DND-41 (cell line): ENCODE results near the gene NUCB2.

Source experiments
- ATAC-seq: fragments of 200-7000 bp; cut with Tn5 transposase; 3 replicates; pipeline ENCODE4 v1.9.1; 2021; ENCODE audit warnings: low read depth; ENCODE audit not compliant: insufficient read depth
- DNase-seq: peaks from one replicate; pipeline ENCODE4 v3.0.0-alpha.2; 2020
- H2AFZ ChIP-seq: 2 replicates; pipeline ENCODE4 v1.6.0; 2012; ENCODE audit warnings: low read depth, low read length
- H3K27ac ChIP-seq: 2 replicates; pipeline ENCODE4 v1.5.1; 2012; ENCODE audit warnings: low read length, inconsistent platforms
- H3K27me3 ChIP-seq: fragments of 200-600 bp; sonication (generic); 2 replicates; pipeline ENCODE4 v1.6.0; 2012; ENCODE audit warnings: low read length, mild to moderate bottlenecking, inconsistent platforms; ENCODE audit not compliant: insufficient read depth, poor library complexity
- H3K36me3 ChIP-seq: 2 replicates; pipeline ENCODE4 v1.5.1; 2012; ENCODE audit warnings: low read length, inconsistent platforms; ENCODE audit not compliant: insufficient read depth
- H3K4me1 ChIP-seq: 2 replicates; pipeline ENCODE4 v1.5.1; 2012; ENCODE audit warnings: mild to moderate bottlenecking, low read length; ENCODE audit not compliant: insufficient read depth
- H3K4me2 ChIP-seq: 2 replicates; pipeline ENCODE4 v1.6.0; 2012; ENCODE audit warnings: mild to moderate bottlenecking, moderate library complexity, low read length, inconsistent platforms; ENCODE audit not compliant: insufficient read depth
- H3K4me3 ChIP-seq, 2 experiments: fragments of 200-600 bp in 1 of 2; shearing (Covaris generic) in 1 of 2; 2 replicates each; pipeline ENCODE4 v1.5.1; 2012 to 2016; ENCODE audit warnings: inconsistent platforms in 2 of 2, low read length in 2 of 2, mild to moderate bottlenecking in 2 of 2, low read depth in 1 of 2, moderate library complexity in 1 of 2
- H3K79me2 ChIP-seq: 2 replicates; pipeline ENCODE4 v1.6.0; 2012; ENCODE audit warnings: low read length, inconsistent platforms; ENCODE audit not compliant: insufficient read depth
- H3K9ac ChIP-seq: 2 replicates; pipeline ENCODE4 v1.6.0; 2012; ENCODE audit warnings: low read depth, mild to moderate bottlenecking, inconsistent platforms, low read length, moderate library complexity
- H3K9me3 ChIP-seq: 2 replicates; pipeline ENCODE4 v1.5.1; 2012; ENCODE audit warnings: low read length, moderate library complexity, mild to moderate bottlenecking, inconsistent platforms; ENCODE audit not compliant: insufficient read depth, severe bottlenecking
- H4K20me1 ChIP-seq: 2 replicates; pipeline ENCODE4 v1.6.0; 2012; ENCODE audit warnings: low read length; ENCODE audit not compliant: insufficient read depth
- EZH2 ChIP-seq: IDR thresholded peaks from 3 replicates; pipeline ENCODE4 v1.6.1; 2012; ENCODE audit warnings: borderline replicate concordance, low read depth, mild to moderate bottlenecking, moderate library complexity, low read length, inconsistent platforms; ENCODE audit not compliant: severe bottlenecking
- TF ChIP-seq, protein P1 (sequence below): IDR thresholded peaks from 2 replicates; pipeline ENCODE4 v1.5.1; 2012; ENCODE audit warnings: borderline replicate concordance, low read length, moderate library complexity, mild to moderate bottlenecking; ENCODE audit not compliant: poor library complexity, severe bottlenecking; ENCODE audit errors: extremely low read depth

NUCB2 gene

DNA sequence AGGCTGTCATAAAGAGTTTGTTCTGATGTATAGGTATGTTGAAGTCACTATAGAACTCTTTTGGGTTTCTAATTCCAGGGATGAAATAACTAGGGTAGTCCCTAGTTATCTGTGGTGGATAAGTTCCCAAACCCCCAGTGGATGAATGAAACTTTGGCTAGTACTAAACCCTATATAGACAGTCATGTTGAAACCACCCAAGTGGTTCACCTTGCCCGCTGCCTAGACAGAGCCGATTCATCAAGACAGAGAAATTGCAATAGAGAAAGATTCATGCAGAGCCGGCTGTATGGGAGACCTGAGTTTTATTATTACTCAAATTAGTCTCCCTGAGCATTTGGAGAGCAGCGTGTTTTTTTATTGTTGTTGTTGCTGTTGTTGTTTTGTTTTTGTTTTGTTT is 23.8 kb upstream of the NUCB2 start:
- H4K20me1 ChIP-seq, result no peaks in the 10 kb centered on the region
- H3K36me3 ChIP-seq, result no peaks in the 10 kb centered on the region
- ATAC-seq (no peak), DNase-seq (no peak)
- no peaks in the 10 kb centered on the region for H3K79me2 ChIP-seq
- H3K4me3 ChIP-seq, result no peak overlapping the region
- no peak for TF ChIP-seq EZH2
- TF ChIP-seq, protein P1, sequence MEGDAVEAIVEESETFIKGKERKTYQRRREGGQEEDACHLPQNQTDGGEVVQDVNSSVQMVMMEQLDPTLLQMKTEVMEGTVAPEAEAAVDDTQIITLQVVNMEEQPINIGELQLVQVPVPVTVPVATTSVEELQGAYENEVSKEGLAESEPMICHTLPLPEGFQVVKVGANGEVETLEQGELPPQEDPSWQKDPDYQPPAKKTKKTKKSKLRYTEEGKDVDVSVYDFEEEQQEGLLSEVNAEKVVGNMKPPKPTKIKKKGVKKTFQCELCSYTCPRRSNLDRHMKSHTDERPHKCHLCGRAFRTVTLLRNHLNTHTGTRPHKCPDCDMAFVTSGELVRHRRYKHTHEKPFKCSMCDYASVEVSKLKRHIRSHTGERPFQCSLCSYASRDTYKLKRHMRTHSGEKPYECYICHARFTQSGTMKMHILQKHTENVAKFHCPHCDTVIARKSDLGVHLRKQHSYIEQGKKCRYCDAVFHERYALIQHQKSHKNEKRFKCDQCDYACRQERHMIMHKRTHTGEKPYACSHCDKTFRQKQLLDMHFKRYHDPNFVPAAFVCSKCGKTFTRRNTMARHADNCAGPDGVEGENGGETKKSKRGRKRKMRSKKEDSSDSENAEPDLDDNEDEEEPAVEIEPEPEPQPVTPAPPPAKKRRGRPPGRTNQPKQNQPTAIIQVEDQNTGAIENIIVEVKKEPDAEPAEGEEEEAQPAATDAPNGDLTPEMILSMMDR, result no peak
- no peaks in the 10 kb centered on the region for H3K9me3 ChIP-seq
- H3K4me2 ChIP-seq, result no peak overlapping the region
- no peak overlapping the region for H3K27ac ChIP-seq
- H2AFZ ChIP-seq, result no peak overlapping the region
- H3K4me1 ChIP-seq, result peaks cover 6% of the 10 kb centered on the region; the same call in 1 of the 2 replicates
- H3K9ac ChIP-seq, result no peak overlapping the region
- no peaks in the 10 kb centered on the region for H3K27me3 ChIP-seq

DNA sequence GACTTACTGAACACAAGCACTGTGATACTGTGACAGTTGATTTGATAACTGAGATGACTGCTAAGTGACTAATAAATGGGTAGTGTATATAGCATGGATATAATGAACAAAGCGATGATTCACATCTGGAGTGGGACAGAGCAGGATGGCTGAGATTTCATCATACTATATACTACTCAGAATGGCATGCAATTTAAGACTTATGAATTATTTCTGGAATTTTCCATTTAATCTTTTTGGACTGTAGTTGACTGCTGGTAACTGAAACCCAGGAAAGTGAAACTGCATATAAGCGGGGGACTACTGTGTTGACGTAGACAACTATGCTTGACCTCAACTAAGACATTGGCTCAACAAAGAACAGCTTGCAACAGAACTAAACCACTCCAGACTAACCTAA is 20.0 kb upstream of the NUCB2 start:
- H3K4me2 ChIP-seq, result no peak overlapping the region
- TF ChIP-seq, protein P1, result no peak
- no peak for TF ChIP-seq EZH2
- no peaks in the 10 kb centered on the region for H3K36me3 ChIP-seq
- ATAC-seq, result no peak; the same call in 2 of the 3 replicates
- no peaks in the 10 kb centered on the region for H3K27me3 ChIP-seq
- no peaks in the 10 kb centered on the region for H3K9me3 ChIP-seq
- H2AFZ ChIP-seq, result no peak overlapping the region
- no peak overlapping the region for H3K27ac ChIP-seq
- no peaks in the 10 kb centered on the region for H4K20me1 ChIP-seq
- H3K4me1 ChIP-seq, result peaks cover 6% of the 10 kb centered on the region; the same call in 1 of the 2 replicates
- no peaks in the 10 kb centered on the region for H3K79me2 ChIP-seq
- no peak overlapping the region for H3K9ac ChIP-seq
- H3K4me3 ChIP-seq, result no peak overlapping the region
- no peak for DNase-seq

DNA sequence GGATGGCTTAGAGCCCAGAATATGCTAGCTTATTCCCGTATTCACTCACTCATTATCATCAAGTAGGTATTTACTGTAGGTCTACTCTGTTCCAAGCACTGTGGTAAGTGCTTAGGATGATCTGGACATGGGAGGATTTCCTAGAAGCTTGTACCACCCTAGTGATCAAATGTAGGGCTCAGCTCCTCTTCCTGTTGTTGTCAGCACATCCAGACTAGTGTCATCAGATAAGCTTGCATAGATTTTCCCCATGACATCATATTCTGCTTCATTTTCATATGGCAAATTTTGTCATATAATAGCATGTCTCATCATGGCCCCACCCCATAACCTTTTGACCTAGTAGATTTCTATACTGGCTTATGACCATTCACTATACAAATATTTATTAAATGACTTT is 19.3 kb upstream of the NUCB2 start:
- H3K4me2 ChIP-seq, result no peak overlapping the region
- peaks cover 6% of the 10 kb centered on the region; the same call in 1 of the 2 replicates for H3K4me1 ChIP-seq
- no peak for TF ChIP-seq EZH2
- TF ChIP-seq, protein P1, result no peak
- H2AFZ ChIP-seq, result no peak overlapping the region
- no peak overlapping the region; the same call in 1 of the 2 replicates for H3K27ac ChIP-seq
- no peaks in the 10 kb centered on the region for H3K79me2 ChIP-seq
- H3K9ac ChIP-seq, result no peak overlapping the region
- H3K36me3 ChIP-seq, result no peaks in the 10 kb centered on the region
- no peaks in the 10 kb centered on the region for H4K20me1 ChIP-seq
- H3K27me3 ChIP-seq, result no peaks in the 10 kb centered on the region
- H3K9me3 ChIP-seq, result no peaks in the 10 kb centered on the region
- DNase-seq, result no peak
- no peak overlapping the region for H3K4me3 ChIP-seq
- peak; percentile 37; the same call in 2 of the 3 replicates for ATAC-seq

DNA sequence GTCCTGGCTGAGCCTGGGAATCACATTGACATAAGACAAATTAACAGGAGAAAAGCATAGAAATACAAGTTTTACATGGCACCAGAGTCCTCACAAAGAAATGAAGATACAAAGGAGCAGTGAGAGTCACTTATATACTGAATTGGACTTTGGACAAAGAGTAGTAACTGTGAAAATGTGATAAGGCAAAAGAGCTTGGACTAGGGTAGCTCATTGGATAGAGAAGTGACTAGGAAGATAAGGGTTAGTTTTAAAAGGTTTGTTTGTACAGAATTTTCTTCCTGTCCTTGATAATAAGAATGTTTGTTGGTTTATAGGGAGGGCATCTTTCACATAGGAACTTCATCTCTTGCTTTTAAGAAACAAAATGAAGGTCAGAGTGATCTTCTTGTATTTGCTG is 17.9 kb upstream of the NUCB2 start:
- peaks cover 6% of the 10 kb centered on the region; the same call in 1 of the 2 replicates for H3K4me1 ChIP-seq
- H3K27me3 ChIP-seq, result no peaks in the 10 kb centered on the region
- H3K27ac ChIP-seq, result no peak overlapping the region
- H4K20me1 ChIP-seq, result no peaks in the 10 kb centered on the region
- H3K9ac ChIP-seq, result no peak overlapping the region
- no peaks in the 10 kb centered on the region for H3K79me2 ChIP-seq
- DNase-seq, result no peak
- H3K36me3 ChIP-seq, result no peaks in the 10 kb centered on the region
- H3K4me3 ChIP-seq, result no peak overlapping the region
- H2AFZ ChIP-seq, result no peak overlapping the region
- TF ChIP-seq, protein P1, result no peak
- no peak for TF ChIP-seq EZH2
- no peak for ATAC-seq
- no peaks in the 10 kb centered on the region for H3K9me3 ChIP-seq
- H3K4me2 ChIP-seq, result no peak overlapping the region
